ENCODE results near the gene GARS1.

DNA sequence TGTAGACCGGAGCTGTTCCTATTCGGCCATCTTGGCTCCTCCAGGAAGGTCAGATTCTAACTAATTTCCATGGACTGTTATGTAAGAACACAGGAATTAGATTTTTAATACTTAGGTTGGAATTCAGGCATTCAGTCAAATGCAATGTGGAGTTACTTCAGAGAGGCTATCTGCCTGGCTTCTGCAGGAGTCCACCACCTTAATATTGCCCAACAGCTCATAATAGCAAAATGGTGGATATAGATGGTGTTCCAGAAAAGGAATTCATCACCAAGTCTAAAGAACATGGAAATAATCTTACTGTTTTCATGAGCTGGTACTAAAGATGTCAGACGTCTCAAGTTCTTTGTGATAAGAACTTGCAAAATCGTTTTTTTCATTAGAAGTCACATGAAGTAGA, 48.1 kb downstream of the GARS1 start:
- TF ChIP-seq POLR2AphosphoS5 (IDR thresholded peaks at IDR 0.05; ENCODE audit: borderline replicate concordance, low read depth, low read length), result no peak
- no peak for TF ChIP-seq EZH2 (IDR thresholded peaks at IDR 0.05)
- no peak for TF ChIP-seq FOXP2 (optimal IDR thresholded peaks at IDR 0.05; ENCODE audit: control extremely low read depth, extremely low read length, insufficient read depth)

All from SK-N-MC (cell line).